OCI-LY1 (cell line): ENCODE results near the gene PMS2.
"Not testable (repeated sequence)": the region's sequence is repeated elsewhere in the genome, so short reads cannot be mapped to it uniquely, and the experiment has no call there.

Experiments used
- H2AFZ ChIP-seq: fragments of 200-600 bp; sonication (generic), shearing (Covaris generic); 2 replicates; pipeline ENCODE4 v1.6.0; 2014; ENCODE audit warnings: antibody characterized with exemption, mild to moderate bottlenecking, low read length
- H3F3A ChIP-seq: fragments of 200-600 bp; sonication (generic), shearing (Covaris generic); 2 replicates; pipeline ENCODE4 v1.6.0; 2014; ENCODE audit warnings: mild to moderate bottlenecking, antibody characterized with exemption, low read length, moderate library complexity; ENCODE audit not compliant: insufficient read depth
- H3K27ac ChIP-seq: fragments of 200-600 bp; sonication (generic); 2 replicates; pipeline ENCODE4 v1.5.1; 2014; ENCODE audit warnings: low read length, mixed run types, mild to moderate bottlenecking, low read depth; ENCODE audit not compliant: poor library complexity, severe bottlenecking
- H3K27me3 ChIP-seq: fragments of 200-600 bp; sonication (generic); 2 replicates; pipeline ENCODE4 v1.6.0; 2014; ENCODE audit warnings: antibody characterized with exemption, mild to moderate bottlenecking, low read length, moderate library complexity; ENCODE audit not compliant: insufficient read depth
- H3K36me3 ChIP-seq: fragments of 200-600 bp; sonication (generic); 2 replicates; pipeline ENCODE4 v1.6.1; 2014; ENCODE audit warnings: mild to moderate bottlenecking, antibody characterized with exemption, low read length, moderate library complexity, mixed read lengths; ENCODE audit not compliant: insufficient read depth
- H3K4me1 ChIP-seq: fragments of 200-600 bp; sonication (generic); 2 replicates; pipeline ENCODE4 v1.5.1; 2014; ENCODE audit warnings: mild to moderate bottlenecking, low read length, moderate library complexity; ENCODE audit not compliant: insufficient read depth, severe bottlenecking
- H3K4me2 ChIP-seq: fragments of 200-600 bp; sonication (generic), shearing (Covaris generic); 2 replicates; pipeline ENCODE4 v1.6.1; 2014; ENCODE audit warnings: low read length
- H3K4me3 ChIP-seq: fragments of 200-600 bp; sonication (generic); 2 replicates; pipeline ENCODE4 v1.5.1; 2014; ENCODE audit warnings: low read length, low read depth, mild to moderate bottlenecking, mixed read lengths; ENCODE audit not compliant: poor library complexity, severe bottlenecking
- H3K79me2 ChIP-seq: fragments of 200-600 bp; shearing (Covaris generic); 2 replicates; pipeline ENCODE4 v1.6.1; 2016; ENCODE audit warnings: mixed run types, low read length, mixed read lengths; ENCODE audit not compliant: insufficient read depth
- H3K9ac ChIP-seq: fragments of 200-600 bp; sonication (generic), shearing (Covaris generic); 2 replicates; pipeline ENCODE4 v1.6.1; 2014; ENCODE audit warnings: mild to moderate bottlenecking, low read length, mixed read lengths
- H3K9me2 ChIP-seq: fragments of 200-600 bp; sonication (generic), shearing (Covaris generic); 2 replicates; pipeline ENCODE4 v1.6.1; 2014; ENCODE audit warnings: low read depth, mild to moderate bottlenecking, low read length, mixed read lengths
- H3K9me3 ChIP-seq: fragments of 200-600 bp; shearing (Covaris generic); 2 replicates; pipeline ENCODE4 v1.6.1; 2014; ENCODE audit warnings: low read length, mixed read lengths
- H4K20me1 ChIP-seq: fragments of 200-600 bp; sonication (generic), shearing (Covaris generic); 2 replicates; pipeline ENCODE4 v1.6.0; 2016; ENCODE audit warnings: mild to moderate bottlenecking, low read length; ENCODE audit not compliant: insufficient read depth
- CTCF ChIP-seq: fragments of 200-600 bp; sonication (generic), shearing (Covaris generic); IDR thresholded peaks from 2 replicates; pipeline ENCODE4 v1.5.1; 2017; ENCODE audit warnings: mild to moderate bottlenecking, antibody characterized with exemption, low read length, moderate library complexity, mixed read lengths
- EZH2 ChIP-seq: fragments of 200-600 bp; sonication (generic), shearing (Covaris generic); IDR thresholded peaks from 2 replicates; pipeline ENCODE4 v1.8.0; 2017; ENCODE audit warnings: borderline replicate concordance, mixed run types, mild to moderate bottlenecking, antibody characterized with exemption, low read length, moderate library complexity, mixed read lengths

The PMS2 gene

GRCh38 chr7:6056616-6057015 lies 47.8 kb upstream of the PMS2 start:
- Histone ChIP-seq H3K79me2 (peaks cover 23% of the 10 kb centered on the region), H3K4me2 (peak overlapping the region; percentile 64; the same call in 1 of the 2 replicates), H3K4me1 (peaks cover 24% of the 10 kb centered on the region), H3K4me3 (no peak overlapping the region), H3K9me3 (no peaks in the 10 kb centered on the region), H3K27ac (no peak overlapping the region), H4K20me1 (no peaks in the 10 kb centered on the region; the same call in 1 of the 2 replicates), H3F3A (no peaks in the 10 kb centered on the region), H3K9ac (no peak overlapping the region; the same call in 1 of the 2 replicates), H3K9me2 (no peaks in the 10 kb centered on the region), H2AFZ (no peak overlapping the region), H3K27me3 (no peaks in the 10 kb centered on the region), H3K36me3 (peaks cover 28% of the 10 kb centered on the region)
- TF ChIP-seq EZH2 (no peak), CTCF (no peak)

GRCh38 chr7:6051185-6051584 lies 42.3 kb upstream of the PMS2 start:
- not testable (repeated sequence) for H3K79me2 ChIP-seq, H3K9ac ChIP-seq, H3K27me3 ChIP-seq, H3K27ac ChIP-seq, H2AFZ ChIP-seq, H3K9me2 ChIP-seq, H3K9me3 ChIP-seq, H3K4me2 ChIP-seq, H3K4me1 ChIP-seq, H3K4me3 ChIP-seq, H4K20me1 ChIP-seq, H3F3A ChIP-seq
- H3K36me3 ChIP-seq, result peaks cover 59% of the 10 kb centered on the region

- no peaks in the 10 kb centered on the region for H3K27me3 ChIP-seq
- H3K4me3 ChIP-seq, result no peak overlapping the region
- no peaks in the 10 kb centered on the region for H3K9me3 ChIP-seq
- H4K20me1 ChIP-seq, result no peaks in the 10 kb centered on the region
- peaks cover 67% of the 10 kb centered on the region for H3K36me3 ChIP-seq
- H3K27ac ChIP-seq, result no peak overlapping the region
- H3K4me2 ChIP-seq, result no peak overlapping the region
- no peak for TF ChIP-seq EZH2
- no peak for TF ChIP-seq CTCF
- no peak overlapping the region for H2AFZ ChIP-seq
- H3K9me2 ChIP-seq, result no peaks in the 10 kb centered on the region
- H3F3A ChIP-seq, result no peaks in the 10 kb centered on the region
- H3K9ac ChIP-seq, result no peak overlapping the region
- H3K4me1 ChIP-seq, result no peaks in the 10 kb centered on the region
- H3K79me2 ChIP-seq, result no peaks in the 10 kb centered on the region
Observed at GRCh38 chr7:6049780-6050179, 40.9 kb upstream of the PMS2 start.

GRCh38 chr7:6035686-6036085 lies 26.8 kb upstream of the PMS2 start:
- no peak overlapping the region for H2AFZ ChIP-seq
- H3K27ac ChIP-seq, result no peak overlapping the region
- H3K27me3 ChIP-seq, result no peaks in the 10 kb centered on the region
- H3K9me3 ChIP-seq, result no peaks in the 10 kb centered on the region
- no peaks in the 10 kb centered on the region for H3K79me2 ChIP-seq
- no peaks in the 10 kb centered on the region for H3K9me2 ChIP-seq
- H3K4me1 ChIP-seq, result no peaks in the 10 kb centered on the region
- TF ChIP-seq CTCF (no peak), EZH2 (no peak)
- no peak overlapping the region for H3K9ac ChIP-seq
- H3K4me2 ChIP-seq, result no peak overlapping the region
- H3K4me3 ChIP-seq, result no peak overlapping the region
- H4K20me1 ChIP-seq, result no peaks in the 10 kb centered on the region
- peaks cover 90% of the 10 kb centered on the region for H3K36me3 ChIP-seq
- no peaks in the 10 kb centered on the region for H3F3A ChIP-seq
